Measurements from ENCODE around the gene SNU13.
"Not testable (repeated sequence)": the region's sequence is repeated elsewhere in the genome, so short reads cannot be mapped to it uniquely, and the experiment has no call there.

SNU13 gene

DNA sequence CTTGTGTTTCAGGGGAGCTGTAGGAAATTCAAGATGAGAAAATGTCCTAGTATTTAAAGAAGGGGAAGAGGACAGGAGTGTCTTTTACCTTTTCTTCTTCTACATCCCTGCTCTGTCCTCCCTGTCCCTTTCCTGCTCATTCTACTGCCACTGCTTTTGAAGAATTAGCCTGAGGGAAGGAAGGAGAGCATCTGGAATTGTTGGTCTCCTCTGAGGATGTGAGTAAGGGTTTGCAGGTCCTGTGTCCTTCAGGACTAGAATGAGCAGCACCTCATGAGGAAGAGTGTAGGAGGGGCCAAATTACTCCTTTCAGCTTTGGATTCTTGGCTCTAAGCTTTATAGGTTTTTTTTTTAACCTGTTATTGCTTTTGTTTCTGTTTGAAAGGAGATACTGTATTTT lies 24.2 kb downstream of the SNU13 start:
- no peak overlapping the region for H3K4me3 ChIP-seq (ENCODE audit: low read length)
- no peak for TF ChIP-seq ZNF274 (IDR thresholded peaks at IDR 0.05; ENCODE audit: low read depth, low read length)

DNA sequence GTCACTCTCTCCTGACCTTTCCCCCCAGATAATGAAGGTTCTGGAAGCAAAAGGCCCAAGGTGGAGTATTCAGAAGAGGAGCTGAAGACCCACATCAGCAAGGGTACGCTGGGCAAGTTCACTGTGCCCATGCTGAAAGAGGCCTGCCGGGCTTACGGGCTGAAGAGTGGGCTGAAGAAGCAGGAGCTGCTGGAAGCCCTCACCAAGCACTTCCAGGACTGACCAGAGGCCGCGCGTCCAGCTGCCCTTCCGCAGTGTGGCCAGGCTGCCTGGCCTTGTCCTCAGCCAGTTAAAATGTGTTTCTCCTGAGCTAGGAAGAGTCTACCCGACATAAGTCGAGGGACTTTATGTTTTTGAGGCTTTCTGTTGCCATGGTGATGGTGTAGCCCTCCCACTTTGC lies 25.1 kb downstream of the SNU13 start:
- H3K4me3 ChIP-seq (ENCODE audit: low read length) = not testable (repeated sequence)

GRCh38 chr22:41661713-41662112 lies 27.0 kb downstream of the SNU13 start:
- no peak for TF ChIP-seq ZNF274 (IDR thresholded peaks at IDR 0.05; ENCODE audit: low read depth, low read length)
- H3K4me3 ChIP-seq (ENCODE audit: low read length) = no peak overlapping the region

DNA sequence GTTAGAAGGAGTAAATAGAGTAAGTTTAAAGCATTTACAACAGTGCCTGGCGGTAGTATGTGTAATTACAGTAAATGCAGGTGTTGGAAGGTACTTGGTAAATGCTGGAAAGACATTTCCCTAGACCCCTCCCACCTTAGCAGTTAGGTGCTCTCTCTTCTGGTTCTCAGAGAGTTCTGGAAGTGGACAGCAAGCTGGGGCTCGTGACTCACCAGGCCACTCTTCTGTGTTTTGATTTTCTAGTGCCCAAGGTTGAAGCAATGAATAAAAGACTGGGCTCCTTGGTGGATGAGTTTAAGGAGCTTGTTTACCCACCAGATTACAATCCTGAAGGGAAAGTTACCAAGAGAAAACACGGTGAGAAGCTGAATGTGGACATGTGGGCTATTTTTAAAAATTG lies 27.6 kb downstream of the SNU13 start:
- no peak overlapping the region for H3K4me3 ChIP-seq (ENCODE audit: low read length)
- TF ChIP-seq ZNF274 (IDR thresholded peaks at IDR 0.05; ENCODE audit: low read depth, low read length) = no peak

DNA sequence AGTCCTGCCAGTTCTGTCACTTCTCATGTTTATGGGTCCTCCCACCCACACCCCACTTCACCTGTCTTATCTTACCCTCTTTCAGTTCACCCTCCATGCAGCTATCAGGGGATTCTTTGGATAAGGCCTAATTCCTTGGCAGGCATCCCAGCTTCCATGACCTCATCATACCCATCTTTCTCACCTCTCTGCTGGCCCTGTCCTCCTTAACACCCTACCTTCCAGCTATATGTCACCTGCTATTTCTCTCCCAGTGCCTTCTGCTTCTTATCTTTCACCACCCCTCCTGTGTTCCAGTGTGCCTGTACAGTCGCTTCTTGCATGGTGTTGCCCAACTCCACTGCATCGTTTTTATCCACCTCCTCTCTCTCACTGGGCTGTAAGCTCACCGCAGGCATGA lies 28.3 kb downstream of the SNU13 start:
- TF ChIP-seq ZNF274 (IDR thresholded peaks at IDR 0.05; ENCODE audit: low read depth, low read length) = no peak

GRCh38 chr22:41659941-41660340 lies 28.7 kb downstream of the SNU13 start:
- no peak for TF ChIP-seq ZNF274 (IDR thresholded peaks at IDR 0.05; ENCODE audit: low read depth, low read length)
- H3K4me3 ChIP-seq (ENCODE audit: low read length) = no peak overlapping the region

More for the DNA sequence above, 28.3 kb downstream of the SNU13 start:
- H3K4me3 ChIP-seq (ENCODE audit: low read length) = no peak overlapping the region

GRCh38 chr22:41658869-41659268 lies 29.8 kb downstream of the SNU13 start:
- H3K4me3 ChIP-seq (ENCODE audit: low read length) = no peak overlapping the region
- TF ChIP-seq ZNF274 (IDR thresholded peaks at IDR 0.05; ENCODE audit: low read depth, low read length) = no peak

DNA sequence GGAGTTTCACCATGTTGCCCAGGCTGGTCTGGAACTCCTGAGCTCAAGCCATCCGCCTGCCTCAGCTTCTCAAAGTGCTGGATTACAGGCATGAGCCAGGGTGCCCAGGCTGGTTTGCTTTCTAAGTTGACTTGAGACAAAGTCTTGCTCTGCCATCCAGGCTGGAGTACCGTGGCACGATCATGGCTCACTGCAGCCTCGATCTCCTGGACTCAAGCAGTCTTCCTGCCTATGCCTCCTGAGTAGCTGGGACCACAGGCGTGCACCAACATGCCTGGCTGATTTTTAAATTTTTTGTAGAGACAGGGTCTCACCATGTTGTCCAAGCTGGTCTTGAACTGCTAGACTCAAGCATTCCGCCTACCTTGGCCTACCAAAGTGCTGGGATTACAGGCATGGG lies 31.0 kb downstream of the SNU13 start:
- no peak for TF ChIP-seq ZNF274 (IDR thresholded peaks at IDR 0.05; ENCODE audit: low read depth, low read length)

DNA sequence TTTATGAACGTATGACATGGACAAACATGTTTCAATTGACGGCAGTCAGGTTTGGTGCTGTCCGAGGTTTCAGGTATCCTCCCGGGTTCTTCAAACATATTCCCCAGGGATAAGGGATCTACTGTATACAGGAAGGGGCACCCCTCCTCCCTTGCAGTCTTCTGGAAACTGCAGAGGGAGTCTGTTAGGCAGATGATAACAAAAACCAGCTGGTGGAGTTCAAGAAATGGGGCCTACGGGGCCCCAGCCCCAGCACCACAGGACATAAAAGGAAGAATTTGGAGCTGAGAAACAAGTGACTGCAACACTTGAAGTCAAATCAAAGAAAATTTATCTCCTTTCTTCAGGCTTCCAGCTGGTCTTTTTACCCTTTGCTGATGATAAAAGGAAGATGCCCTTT lies 32.1 kb downstream of the SNU13 start:
- H3K4me3 ChIP-seq (ENCODE audit: low read length) = no peak overlapping the region
- no peak for TF ChIP-seq ZNF274 (IDR thresholded peaks at IDR 0.05; ENCODE audit: low read depth, low read length)

More for the DNA sequence above, 31.0 kb downstream of the SNU13 start:
- no peak overlapping the region for H3K4me3 ChIP-seq (ENCODE audit: low read length)

DNA sequence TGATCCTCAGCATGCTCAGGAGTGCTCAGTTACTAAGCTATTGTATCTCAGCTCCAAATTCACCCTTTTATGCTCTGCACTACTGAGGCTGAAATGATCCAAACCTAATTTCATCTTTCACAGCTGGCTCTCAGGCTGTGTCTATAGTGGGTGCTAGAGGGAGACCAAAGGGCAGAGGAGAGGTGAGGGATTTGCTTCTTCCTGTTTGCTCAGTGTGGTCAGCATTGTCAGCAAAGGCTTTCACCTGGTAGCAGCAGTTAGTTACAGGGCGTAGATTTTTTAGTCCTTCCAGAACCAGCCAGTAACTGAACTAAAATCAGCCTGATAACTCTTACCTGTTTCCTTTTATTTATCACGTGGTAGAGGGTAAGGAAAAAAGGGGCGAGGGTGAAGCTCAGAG lies 34.3 kb downstream of the SNU13 start:
- no peak for TF ChIP-seq ZNF274 (IDR thresholded peaks at IDR 0.05; ENCODE audit: low read depth, low read length)
- H3K4me3 ChIP-seq (ENCODE audit: low read length) = no peak overlapping the region

GRCh38 chr22:41650821-41651220 lies 37.8 kb downstream of the SNU13 start:
- H3K4me3 ChIP-seq (ENCODE audit: low read length) = no peak overlapping the region
- no peak for TF ChIP-seq ZNF274 (IDR thresholded peaks at IDR 0.05; ENCODE audit: low read depth, low read length)

GRCh38 chr22:41650229-41650628 lies 38.4 kb downstream of the SNU13 start:
- H3K4me3 ChIP-seq (ENCODE audit: low read length) = no peak overlapping the region
- no peak for TF ChIP-seq ZNF274 (IDR thresholded peaks at IDR 0.05; ENCODE audit: low read depth, low read length)

- no peak overlapping the region for H3K4me3 ChIP-seq (ENCODE audit: low read length)
- no peak for TF ChIP-seq ZNF274 (IDR thresholded peaks at IDR 0.05; ENCODE audit: low read depth, low read length)
Measured at GRCh38 chr22:41648432-41648831, 40.2 kb downstream of the SNU13 start.

DNA sequence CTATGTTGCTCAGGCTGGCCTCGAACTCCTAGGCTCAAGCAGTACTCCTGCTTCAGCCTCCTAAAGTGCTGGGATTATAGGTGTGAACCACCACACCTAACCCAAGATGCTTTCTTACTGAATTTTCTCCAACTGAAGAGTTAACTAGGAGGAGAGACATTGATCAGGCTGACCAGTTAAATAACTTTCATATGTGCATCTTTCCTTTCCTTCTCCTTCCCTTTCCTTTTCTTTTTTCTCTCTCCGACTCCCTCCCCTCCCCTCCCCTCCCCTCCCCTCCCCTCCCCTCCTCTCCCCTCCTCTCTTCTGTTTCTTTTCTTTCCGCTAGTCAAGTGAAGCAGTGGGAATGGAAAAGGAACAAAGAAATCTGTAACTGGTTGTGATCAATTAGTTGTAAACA lies 40.9 kb downstream of the SNU13 start:
- H3K4me3 ChIP-seq (ENCODE audit: low read length) = no peak overlapping the region
- no peak for TF ChIP-seq ZNF274 (IDR thresholded peaks at IDR 0.05; ENCODE audit: low read depth, low read length)

DNA sequence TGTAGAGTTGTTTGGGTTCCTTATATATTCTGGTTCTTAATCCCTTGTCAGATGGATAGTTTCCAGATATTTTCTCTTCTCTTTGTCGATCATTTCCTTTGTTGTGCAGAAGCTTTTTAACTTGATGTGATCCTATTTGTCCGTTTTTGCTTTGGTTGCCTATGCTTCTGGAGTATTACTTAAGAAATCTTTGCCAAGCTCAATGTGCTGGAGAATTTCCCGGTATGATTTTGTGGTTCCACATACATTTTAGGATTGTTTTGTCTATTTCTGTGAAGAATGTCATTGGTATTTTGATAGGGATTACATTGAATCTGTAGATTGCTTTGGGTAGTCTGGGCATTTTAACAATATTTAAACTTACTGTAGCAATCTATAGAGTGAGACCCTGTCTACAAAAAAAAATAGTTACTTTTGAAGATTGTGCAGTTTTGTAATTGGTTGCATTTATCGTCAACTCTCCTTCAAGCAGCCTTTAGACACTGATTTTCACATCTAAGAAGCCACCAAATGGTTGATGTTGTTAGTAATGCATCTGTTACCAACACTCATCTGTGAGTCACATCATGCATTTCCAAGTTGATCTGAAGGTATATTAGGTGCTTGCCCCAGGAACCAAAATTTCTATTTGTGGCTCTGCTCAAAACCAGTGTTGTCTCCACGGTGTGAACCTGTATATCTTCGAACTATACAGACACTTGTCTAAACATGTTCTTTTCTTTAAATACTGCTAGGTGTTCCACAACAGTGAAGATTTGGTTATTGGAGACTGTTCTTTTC lies 46.1 kb downstream of the SNU13 start:
- TF ChIP-seq ZNF274 (IDR thresholded peaks at IDR 0.05; ENCODE audit: low read depth, low read length) = no peak
- H3K4me3 ChIP-seq (ENCODE audit: low read length) = no peak overlapping the region

- TF ChIP-seq ZNF274 (IDR thresholded peaks at IDR 0.05; ENCODE audit: low read depth, low read length) = no peak
- H3K4me3 ChIP-seq (ENCODE audit: low read length) = no peak overlapping the region
Measured at GRCh38 chr22:41641854-41642253, 46.8 kb downstream of the SNU13 start.

Data from GM08714 (cell line).